ENCODE measurements around the gene TRAF3IP1.
"Not testable (repeated sequence)": the region's sequence is repeated elsewhere in the genome, so short reads cannot be mapped to it uniquely, and the experiment has no call there.

Gene TRAF3IP1

DNA sequence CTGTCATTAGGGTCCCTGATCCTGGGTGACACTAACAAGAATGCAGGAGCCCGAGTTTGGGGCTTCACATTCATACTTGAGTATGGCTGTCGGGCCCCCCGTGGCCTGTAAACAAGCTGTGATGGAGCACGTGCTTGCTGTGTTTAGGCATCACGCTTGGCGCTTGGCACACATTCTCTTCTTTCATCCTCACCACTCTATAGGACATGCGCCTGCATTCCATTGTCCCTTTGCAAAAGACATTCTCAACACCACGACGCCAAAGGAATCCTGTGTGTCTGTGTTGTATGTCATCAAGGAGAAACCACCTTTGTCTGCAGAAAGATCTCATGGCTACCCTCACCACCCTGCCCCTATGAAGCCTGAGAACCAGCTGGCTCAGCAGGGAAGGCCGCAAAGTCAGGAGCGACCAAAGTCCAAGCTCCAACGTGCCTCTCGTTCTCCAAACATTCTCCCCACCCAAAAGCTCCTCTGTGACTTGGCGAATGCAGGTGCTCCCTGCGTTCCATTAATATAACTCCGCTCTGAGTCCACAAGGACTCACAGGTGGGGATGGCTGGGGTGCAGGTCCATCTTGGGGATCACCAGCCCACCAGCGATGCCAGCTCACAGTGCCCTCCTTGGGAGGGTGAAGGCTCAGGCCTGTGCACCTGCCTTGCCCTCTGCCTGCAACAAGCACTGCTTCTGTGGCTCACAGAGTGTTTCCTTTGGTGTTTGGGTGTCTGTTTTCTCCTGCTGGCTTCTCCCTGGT is 25.8 kb upstream of the TRAF3IP1 start:
- no peak overlapping the region for H3K4me3 ChIP-seq (ENCODE audit: low read length)
- no peak for TF ChIP-seq ZNF274 (IDR thresholded peaks at IDR 0.05; ENCODE audit: low read depth, low read length)

DNA sequence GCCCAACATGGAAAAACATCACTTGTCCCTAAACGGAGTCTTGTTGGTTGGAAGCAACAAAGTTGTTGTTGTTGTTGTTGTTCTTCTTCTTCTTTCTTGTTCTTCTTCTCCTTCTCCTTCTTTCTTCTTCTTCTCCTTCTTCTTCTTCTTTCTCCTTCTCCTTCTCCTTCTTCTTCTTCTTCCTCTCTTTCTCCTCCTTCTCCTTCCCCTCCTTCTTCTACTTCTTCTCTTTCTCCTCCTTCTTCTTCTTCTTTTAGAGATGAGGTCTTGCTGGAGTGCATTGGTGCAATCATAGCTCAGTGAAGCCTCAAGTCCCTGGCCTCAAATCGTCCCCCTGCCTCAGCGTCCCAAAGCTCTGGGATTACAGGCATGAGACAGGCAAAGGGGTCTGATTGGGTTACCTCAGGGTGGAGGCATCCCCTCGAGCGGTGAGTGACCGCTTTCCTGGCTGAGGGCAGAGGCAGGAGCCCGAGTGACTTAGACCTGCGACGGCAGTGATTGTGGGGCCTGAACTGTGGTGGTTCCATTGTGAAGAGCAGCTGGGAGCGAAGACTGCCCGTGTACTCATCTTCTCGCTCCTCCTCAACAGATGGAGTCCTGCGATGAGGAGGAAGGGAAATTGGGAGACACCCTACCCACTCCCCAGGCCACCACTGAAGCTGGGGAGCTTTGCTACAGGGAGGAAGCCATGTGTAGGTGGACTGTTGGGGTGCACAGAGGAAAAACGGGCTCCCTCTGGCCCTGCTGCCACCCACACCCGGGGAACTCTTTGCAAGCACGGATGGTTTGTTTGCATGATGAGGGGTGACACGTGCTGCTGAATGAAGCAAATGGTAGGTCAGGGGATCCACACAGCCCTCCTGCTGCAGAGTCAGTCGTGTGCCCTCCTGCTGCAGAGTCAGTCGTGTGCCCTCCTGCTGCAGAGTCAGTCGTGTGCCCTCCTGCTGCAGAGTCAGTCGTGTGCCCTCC is 24.9 kb upstream of the TRAF3IP1 start:
- H3K4me3 ChIP-seq (ENCODE audit: low read length), result no peak overlapping the region
- TF ChIP-seq ZNF274 (IDR thresholded peaks at IDR 0.05; ENCODE audit: low read depth, low read length), result no peak

DNA sequence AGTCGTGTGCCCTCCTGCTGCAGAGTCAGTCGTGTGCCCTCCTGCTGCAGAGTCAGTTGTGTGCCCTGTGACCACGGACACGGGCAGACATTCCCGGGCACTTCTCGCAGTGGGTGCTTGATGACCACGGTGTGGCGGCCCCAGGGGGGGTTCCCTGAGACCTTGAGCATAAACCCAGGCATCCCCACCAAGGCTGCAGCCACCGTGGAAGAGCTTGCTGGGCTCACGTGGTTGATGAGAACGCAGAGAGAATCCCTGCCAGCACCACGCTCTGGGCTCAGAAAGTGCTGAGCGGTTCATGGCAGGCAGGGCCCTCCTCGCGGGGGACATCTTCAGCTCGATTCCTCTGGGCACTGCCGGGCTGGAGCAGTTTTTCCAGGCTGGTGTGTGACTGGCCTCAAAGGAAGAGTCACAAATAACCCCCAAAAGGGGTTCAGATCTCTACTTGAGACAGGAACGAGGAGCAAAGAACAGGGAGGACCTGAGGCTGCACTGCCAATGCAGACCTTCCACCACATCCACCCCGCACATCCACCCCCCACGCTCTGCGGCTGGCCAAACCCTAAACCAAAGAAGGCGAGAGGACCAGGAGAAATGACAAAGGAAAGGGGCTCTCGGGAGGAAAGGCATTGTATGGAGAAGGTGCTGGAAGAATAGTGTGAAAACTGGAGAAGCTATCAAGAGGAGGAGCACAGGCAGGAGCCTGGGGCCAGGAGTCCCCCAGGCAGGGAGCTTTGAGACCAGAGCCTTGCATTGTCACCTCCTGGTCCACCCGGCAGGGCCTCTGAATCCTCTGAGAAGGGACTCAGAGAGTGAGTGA is 23.5 kb upstream of the TRAF3IP1 start:
- H3K4me3 ChIP-seq (ENCODE audit: low read length), result no peak overlapping the region
- TF ChIP-seq ZNF274 (IDR thresholded peaks at IDR 0.05; ENCODE audit: low read depth, low read length), result no peak

DNA sequence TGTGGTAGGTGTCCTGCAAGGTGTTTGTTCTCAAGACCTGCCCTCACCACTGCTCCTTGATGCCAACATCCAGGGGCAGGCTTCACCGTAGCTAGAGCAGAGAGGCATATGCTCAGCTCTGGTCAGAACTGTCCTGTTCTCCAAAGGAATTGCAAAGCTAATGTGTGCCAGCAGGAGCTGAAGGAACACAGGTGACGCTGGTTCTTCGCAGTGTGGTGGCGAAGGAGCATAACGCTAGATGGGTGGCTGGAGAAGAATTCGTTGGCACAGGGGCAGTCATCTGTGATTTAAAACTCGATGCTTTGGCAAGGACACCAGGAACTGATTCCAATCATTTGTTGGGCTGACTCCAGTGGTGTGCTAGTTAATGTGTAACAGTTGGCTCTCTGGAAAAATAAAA is 20.5 kb upstream of the TRAF3IP1 start:
- no peak for TF ChIP-seq ZNF274 (IDR thresholded peaks at IDR 0.05; ENCODE audit: low read depth, low read length)
- H3K4me3 ChIP-seq (ENCODE audit: low read length), result no peak overlapping the region

DNA sequence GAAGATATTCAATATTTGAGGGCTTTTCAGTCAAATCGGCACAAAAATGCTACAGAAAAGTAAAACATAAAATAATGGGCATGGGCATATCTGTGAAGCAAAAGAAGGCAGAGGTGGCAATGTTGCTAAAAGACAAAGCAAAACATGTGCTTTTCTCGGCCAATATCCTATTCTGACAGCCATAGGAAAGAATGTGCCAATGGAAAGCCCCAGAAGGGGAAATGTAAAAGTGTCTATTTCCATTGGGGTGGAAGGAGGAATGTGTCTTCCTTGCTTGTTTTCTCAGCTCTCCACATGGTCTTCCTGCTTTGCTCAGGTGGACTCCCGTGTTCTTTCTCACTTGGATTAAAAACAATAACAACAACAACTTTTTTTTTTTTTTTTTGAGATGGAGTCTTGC is 18.2 kb upstream of the TRAF3IP1 start:
- no peak for TF ChIP-seq ZNF274 (IDR thresholded peaks at IDR 0.05; ENCODE audit: low read depth, low read length)
- H3K4me3 ChIP-seq (ENCODE audit: low read length), result no peak overlapping the region

DNA sequence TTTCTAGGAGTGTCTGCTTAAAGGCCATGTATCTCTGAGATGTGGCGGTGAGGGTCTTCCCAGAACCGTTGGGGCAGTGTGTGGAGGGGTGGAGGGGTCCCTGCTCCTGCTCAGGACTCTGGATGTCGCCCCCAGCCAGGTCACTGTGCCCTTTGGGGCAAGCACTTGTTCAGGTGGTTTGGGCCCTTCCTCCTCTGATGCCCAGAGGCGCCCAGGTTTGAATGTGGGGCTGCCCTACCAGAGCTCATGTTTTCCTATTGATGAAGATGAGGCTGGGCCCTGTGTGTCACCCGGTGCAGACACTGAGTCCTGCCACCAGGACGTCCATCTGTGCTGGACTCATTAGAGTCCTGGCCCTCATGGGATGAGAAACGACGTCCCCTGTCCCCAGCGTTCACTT is 17.6 kb upstream of the TRAF3IP1 start:
- no peak for TF ChIP-seq ZNF274 (IDR thresholded peaks at IDR 0.05; ENCODE audit: low read depth, low read length)
- no peak overlapping the region for H3K4me3 ChIP-seq (ENCODE audit: low read length)

DNA sequence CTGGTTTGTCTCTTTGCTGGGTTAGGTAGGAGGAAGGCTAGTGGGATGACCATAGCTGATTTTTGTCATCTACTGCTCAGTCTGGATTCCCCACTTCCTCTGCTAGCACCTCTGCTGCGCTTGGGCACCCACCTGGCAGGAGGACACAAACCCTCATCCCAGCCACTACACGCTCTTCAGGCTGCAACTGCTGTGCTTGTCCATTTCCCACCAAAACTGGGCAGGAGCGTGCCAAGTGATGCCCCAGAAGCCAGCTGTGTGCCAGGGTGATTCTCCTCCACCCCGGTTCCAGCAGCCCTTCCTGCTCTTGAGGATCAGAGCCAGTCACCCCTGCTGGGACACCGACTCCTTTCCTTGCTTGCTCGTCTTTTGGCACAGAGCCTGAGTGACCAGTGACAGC is 16.2 kb upstream of the TRAF3IP1 start:
- no peak for TF ChIP-seq ZNF274 (IDR thresholded peaks at IDR 0.05; ENCODE audit: low read depth, low read length)
- no peak overlapping the region for H3K4me3 ChIP-seq (ENCODE audit: low read length)

DNA sequence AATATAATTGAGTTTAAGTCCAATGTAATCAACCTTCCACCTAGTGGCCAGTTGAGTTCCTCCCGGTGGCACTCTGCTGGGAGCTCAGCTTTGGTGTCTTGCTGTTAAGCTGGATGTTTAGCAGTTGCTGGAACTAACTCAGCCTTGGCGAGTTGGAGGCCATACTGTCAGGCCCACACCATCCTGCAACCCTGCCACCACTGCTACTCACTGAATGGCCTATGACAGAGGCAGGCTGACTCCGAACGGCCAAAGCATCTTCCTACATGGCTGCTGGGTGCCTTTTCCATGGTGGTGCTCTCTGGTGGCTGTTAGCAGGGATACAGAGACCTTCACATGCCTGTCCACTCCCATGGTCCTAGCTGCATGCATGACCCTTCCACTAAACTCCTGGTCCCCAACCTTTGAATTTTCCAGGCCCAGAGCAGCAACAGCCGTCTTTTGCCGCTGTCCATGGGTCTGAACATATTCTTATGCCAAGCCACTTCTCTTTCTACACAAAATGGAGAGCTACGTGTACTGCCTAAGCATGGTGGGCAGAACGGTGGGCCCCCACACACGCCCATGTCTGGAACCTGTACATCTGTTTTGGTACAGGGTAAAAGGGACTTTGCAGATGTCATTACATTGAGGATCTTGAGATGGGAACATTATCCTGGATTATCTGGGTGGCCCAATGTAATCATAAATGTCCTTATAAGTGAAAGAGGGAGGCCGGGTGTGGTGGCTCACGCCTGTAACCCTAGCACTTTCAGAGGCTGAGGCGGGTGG is 15.0 kb upstream of the TRAF3IP1 start:
- TF ChIP-seq ZNF274 (IDR thresholded peaks at IDR 0.05; ENCODE audit: low read depth, low read length), result no peak
- no peak overlapping the region for H3K4me3 ChIP-seq (ENCODE audit: low read length)

DNA sequence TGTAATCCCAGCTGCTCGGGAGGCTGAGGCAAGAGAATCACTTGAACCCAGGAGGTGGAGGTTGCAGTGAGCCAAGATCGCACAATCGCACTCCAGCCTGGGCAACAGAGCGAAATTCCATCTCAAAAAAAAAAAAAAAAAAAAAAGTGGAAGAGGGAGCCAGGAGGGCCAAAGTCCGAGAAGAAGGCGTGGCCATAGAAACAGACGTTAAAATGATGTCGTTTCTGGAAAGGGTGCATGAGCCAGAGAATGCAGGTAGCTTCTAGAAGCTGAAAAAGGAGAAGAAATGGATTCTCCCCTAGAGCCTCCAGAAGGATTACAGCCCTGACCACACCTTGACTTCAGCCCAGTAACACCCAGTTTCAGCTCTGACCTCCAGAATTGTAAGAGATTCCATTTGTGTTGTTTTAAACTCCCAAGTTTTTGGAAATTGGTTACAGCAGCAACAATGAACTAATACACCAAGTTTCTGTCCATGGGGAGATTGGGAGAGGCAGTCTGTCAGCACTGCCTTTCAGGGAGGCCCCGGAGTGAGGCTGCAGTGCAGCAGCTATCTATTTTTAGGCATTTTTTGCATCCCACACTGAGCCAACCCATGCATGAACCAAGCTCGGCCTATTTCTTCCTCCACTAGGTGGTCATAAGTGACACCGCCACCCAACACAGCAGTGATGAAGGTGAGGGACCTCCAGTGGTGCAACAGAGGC is 14.2 kb upstream of the TRAF3IP1 start:
- TF ChIP-seq ZNF274 (IDR thresholded peaks at IDR 0.05; ENCODE audit: low read depth, low read length), result no peak
- H3K4me3 ChIP-seq (ENCODE audit: low read length), result no peak overlapping the region

DNA sequence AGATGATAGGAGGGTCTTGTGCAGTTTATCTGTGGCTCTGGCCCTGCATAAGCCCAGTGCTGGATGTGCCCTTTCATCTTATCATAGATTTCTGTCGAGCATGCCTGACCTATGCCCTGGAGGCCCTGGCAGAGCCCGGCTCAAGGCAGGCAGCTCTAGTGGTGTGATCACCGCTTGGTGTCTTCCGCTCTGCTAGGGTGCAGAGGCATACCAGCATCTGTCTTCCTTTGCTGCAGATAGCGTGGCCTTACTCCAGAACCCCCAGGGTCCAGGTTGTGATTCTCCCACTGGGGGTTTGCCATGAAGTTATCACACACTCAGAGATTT is 13.7 kb upstream of the TRAF3IP1 start:
- TF ChIP-seq ZNF274 (IDR thresholded peaks at IDR 0.05; ENCODE audit: low read depth, low read length), result no peak
- no peak overlapping the region for H3K4me3 ChIP-seq (ENCODE audit: low read length)

DNA sequence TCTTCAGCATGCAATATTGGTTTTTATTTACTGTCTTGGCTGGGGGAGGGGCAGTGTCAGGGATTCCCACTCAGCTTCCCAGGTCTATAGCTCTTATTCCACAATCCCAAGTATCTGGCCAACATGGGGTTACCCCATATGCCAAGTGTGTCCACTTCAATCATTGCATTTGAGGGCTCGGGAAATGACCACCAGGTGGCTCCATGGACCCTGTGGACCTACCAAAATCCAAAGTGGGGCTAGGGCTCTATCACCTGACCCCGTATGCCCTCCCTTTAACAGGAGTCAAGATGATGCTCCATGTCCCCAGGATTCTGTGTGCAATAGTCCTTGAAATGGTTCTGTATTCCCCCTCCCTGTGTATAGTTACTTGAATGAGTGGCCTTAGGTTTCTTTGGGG is 12.1 kb upstream of the TRAF3IP1 start:
- no peak for TF ChIP-seq ZNF274 (IDR thresholded peaks at IDR 0.05; ENCODE audit: low read depth, low read length)

DNA sequence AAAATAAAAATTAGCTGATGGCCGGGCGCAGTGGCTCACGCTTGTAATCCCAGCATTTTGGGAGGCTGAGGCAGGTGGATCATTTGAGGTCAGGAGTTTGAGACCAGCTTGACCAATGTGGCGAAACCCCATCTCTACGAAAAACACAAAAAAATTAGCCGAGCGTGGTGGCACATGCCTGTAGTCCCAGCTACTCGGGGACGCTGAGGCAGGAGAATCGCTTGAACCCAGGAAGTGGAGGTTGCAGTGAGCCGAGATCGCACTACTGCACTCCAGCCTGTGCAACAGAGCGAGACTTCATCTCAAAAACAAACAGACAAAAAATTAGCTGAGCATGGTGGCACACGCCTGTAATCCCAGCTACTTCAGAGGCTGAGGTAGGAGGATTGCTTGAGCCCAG is 9.6 kb upstream of the TRAF3IP1 start:
- not testable (repeated sequence) for H3K4me3 ChIP-seq (ENCODE audit: low read length)

More for the DNA sequence above, 12.1 kb upstream of the TRAF3IP1 start:
- H3K4me3 ChIP-seq (ENCODE audit: low read length), result no peak overlapping the region

Measured in GM08714 (cell line).